Measurements from ENCODE around the gene GPR137C. TPM values are rescaled to one million over a fixed set of nuclear protein-coding genes. Genes with fewer than 3 reads are reported as not detected.

The GPR137C gene
- total and polyA plus RNA-seq, 2 of the 13 experiments (the other 11 are each of a cell fraction or from before 2014, with no cell fraction given), result 0.34 to 0.51 TPM

DNA sequence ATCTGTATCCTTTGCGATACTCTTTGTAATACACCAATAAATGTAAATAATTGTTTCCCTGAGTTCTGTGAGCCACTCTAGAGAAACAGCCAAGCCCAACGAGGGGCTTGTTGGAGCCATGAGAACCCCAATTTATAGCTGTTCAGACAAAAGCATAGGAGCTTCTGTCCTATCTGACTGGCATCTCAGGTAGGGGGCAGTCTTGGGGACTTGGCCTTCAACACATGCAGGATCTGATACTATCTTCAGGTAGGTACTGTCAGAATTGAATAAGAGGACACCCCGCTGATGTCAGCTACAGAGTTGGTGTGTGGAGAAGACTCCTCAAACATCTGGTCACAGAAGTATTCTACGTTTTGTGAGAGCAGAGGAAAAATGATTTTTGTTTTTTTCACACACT is 25.6 kb upstream of the GPR137C start:
- no peak; the same call in 2 of the 3 replicates for ATAC-seq
- H3K4me2 ChIP-seq (ENCODE audit: low read depth, low read length), result no peak overlapping the region
- no peak overlapping the region for H3K27ac ChIP-seq (ENCODE audit: extremely low read length, insufficient read depth, low read length)
- no peak for FAIRE-seq
- DNase-seq (ENCODE audit: low spot score), result no peak
- H3K27me3 ChIP-seq (ENCODE audit: control insufficient read depth in 1 of 2, insufficient read depth in 2 of 2, low read length in 2 of 2), result no peaks in the 10 kb centered on the region
- H2AFZ ChIP-seq (ENCODE audit: low read length), result no peak overlapping the region
- no peaks in the 10 kb centered on the region for H4K20me1 ChIP-seq (ENCODE audit: insufficient read depth, low read length)
- ChIA-PET POLR2A (no interaction called here), CTCF (ENCODE audit: low intra/inter-chr PET ratio, low total read pairs) (no interaction called here)
- H3K4me1 ChIP-seq (ENCODE audit: insufficient read depth, low read length), result no peaks in the 10 kb centered on the region
- no TSS peak for BruUV-seq (replicated peaks)
- H3K79me2 ChIP-seq (ENCODE audit: insufficient read depth, low read length), result no peaks in the 10 kb centered on the region
- H3K4me3 ChIP-seq (replicated peaks in 1 of 3; ENCODE audit: insufficient read depth in 1 of 3, low read depth in 2 of 3, low read length in 3 of 3), result no peak overlapping the region
- no peak overlapping the region for H3K9ac ChIP-seq (ENCODE audit: insufficient read depth, low read depth, low read length)
- H3K36me3 ChIP-seq (replicated peaks in 1 of 2; ENCODE audit: control insufficient read depth in 1 of 2, insufficient read depth in 2 of 2, low read length in 2 of 2), result no peaks in the 10 kb centered on the region; a peak in 1 of 5 replicates
- no peaks in the 10 kb centered on the region for H3K9me3 ChIP-seq (ENCODE audit: low read length)
- 99% methylated on average over 4 of the region's 4 CpGs for WGBS (ENCODE audit: low lambda C conversion rate)
- intact Hi-C loops (cut with micrococcal nuclease; ENCODE audit: unreplicated experiment) (no loop called here), in situ Hi-C loops (cut with HindIII; ENCODE audit: extremely low pct_ligation_motif_present, low pct_unique_long_range_greater_than_20kb) (no loop called here)
- TF ChIP-seq, protein P1, sequence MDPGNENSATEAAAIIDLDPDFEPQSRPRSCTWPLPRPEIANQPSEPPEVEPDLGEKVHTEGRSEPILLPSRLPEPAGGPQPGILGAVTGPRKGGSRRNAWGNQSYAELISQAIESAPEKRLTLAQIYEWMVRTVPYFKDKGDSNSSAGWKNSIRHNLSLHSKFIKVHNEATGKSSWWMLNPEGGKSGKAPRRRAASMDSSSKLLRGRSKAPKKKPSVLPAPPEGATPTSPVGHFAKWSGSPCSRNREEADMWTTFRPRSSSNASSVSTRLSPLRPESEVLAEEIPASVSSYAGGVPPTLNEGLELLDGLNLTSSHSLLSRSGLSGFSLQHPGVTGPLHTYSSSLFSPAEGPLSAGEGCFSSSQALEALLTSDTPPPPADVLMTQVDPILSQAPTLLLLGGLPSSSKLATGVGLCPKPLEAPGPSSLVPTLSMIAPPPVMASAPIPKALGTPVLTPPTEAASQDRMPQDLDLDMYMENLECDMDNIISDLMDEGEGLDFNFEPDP (CRISPR knock-in tag; conservative IDR thresholded peaks at IDR 0.05), result no peak
- TF ChIP-seq ARNT2 (CRISPR knock-in tag; IDR thresholded peaks at IDR 0.05; ENCODE audit: low read depth) (no peak), DPF2 (CRISPR knock-in tag; IDR thresholded peaks at IDR 0.05; ENCODE audit: borderline replicate concordance, low read depth) (no peak), ZNF562 (CRISPR knock-in tag; IDR thresholded peaks at IDR 0.05; ENCODE audit: borderline replicate concordance) (no peak), SAFB2 (CRISPR knock-in tag; IDR thresholded peaks at IDR 0.05; ENCODE audit: borderline replicate concordance, low read depth) (no peak), PHF21A (CRISPR knock-in tag; IDR thresholded peaks at IDR 0.05) (no peak), ZFP90 (CRISPR knock-in tag; IDR thresholded peaks at IDR 0.05; ENCODE audit: borderline replicate concordance) (no peak), ZNF543 (CRISPR knock-in tag; IDR thresholded peaks at IDR 0.05) (no peak), WIZ (CRISPR knock-in tag; IDR thresholded peaks at IDR 0.05) (no peak), MLLT10 (CRISPR knock-in tag; IDR thresholded peaks at IDR 0.05) (no peak), SSRP1 (CRISPR knock-in tag; IDR thresholded peaks at IDR 0.05) (no peak), ZNF251 (CRISPR knock-in tag; IDR thresholded peaks at IDR 0.05) (no peak), ZNF282 (IDR thresholded peaks at IDR 0.05; ENCODE audit: partially characterized antibody) (no peak)
- TF ChIP-seq, protein P2, sequence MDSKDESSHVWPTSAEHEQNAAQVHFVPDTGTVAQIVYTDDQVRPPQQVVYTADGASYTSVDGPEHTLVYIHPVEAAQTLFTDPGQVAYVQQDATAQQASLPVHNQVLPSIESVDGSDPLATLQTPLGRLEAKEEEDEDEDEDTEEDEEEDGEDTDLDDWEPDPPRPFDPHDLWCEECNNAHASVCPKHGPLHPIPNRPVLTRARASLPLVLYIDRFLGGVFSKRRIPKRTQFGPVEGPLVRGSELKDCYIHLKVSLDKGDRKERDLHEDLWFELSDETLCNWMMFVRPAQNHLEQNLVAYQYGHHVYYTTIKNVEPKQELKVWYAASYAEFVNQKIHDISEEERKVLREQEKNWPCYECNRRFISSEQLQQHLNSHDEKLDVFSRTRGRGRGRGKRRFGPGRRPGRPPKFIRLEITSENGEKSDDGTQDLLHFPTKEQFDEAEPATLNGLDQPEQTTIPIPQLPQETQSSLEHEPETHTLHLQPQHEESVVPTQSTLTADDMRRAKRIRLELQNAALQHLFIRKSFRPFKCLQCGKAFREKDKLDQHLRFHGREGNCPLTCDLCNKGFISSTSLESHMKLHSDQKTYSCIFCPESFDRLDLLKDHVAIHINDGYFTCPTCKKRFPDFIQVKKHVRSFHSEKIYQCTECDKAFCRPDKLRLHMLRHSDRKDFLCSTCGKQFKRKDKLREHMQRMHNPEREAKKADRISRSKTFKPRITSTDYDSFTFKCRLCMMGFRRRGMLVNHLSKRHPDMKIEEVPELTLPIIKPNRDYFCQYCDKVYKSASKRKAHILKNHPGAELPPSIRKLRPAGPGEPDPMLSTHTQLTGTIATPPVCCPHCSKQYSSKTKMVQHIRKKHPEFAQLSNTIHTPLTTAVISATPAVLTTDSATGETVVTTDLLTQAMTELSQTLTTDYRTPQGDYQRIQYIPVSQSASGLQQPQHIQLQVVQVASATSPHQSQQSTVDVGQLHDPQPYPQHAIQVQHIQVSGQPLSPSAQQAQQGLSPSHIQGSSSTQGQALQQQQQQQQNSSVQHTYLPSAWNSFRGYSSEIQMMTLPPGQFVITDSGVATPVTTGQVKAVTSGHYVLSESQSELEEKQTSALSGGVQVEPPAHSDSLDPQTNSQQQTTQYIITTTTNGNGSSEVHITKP (CRISPR knock-in tag; IDR thresholded peaks at IDR 0.05; ENCODE audit: low read depth), result no peak
- TF ChIP-seq, protein P3, sequence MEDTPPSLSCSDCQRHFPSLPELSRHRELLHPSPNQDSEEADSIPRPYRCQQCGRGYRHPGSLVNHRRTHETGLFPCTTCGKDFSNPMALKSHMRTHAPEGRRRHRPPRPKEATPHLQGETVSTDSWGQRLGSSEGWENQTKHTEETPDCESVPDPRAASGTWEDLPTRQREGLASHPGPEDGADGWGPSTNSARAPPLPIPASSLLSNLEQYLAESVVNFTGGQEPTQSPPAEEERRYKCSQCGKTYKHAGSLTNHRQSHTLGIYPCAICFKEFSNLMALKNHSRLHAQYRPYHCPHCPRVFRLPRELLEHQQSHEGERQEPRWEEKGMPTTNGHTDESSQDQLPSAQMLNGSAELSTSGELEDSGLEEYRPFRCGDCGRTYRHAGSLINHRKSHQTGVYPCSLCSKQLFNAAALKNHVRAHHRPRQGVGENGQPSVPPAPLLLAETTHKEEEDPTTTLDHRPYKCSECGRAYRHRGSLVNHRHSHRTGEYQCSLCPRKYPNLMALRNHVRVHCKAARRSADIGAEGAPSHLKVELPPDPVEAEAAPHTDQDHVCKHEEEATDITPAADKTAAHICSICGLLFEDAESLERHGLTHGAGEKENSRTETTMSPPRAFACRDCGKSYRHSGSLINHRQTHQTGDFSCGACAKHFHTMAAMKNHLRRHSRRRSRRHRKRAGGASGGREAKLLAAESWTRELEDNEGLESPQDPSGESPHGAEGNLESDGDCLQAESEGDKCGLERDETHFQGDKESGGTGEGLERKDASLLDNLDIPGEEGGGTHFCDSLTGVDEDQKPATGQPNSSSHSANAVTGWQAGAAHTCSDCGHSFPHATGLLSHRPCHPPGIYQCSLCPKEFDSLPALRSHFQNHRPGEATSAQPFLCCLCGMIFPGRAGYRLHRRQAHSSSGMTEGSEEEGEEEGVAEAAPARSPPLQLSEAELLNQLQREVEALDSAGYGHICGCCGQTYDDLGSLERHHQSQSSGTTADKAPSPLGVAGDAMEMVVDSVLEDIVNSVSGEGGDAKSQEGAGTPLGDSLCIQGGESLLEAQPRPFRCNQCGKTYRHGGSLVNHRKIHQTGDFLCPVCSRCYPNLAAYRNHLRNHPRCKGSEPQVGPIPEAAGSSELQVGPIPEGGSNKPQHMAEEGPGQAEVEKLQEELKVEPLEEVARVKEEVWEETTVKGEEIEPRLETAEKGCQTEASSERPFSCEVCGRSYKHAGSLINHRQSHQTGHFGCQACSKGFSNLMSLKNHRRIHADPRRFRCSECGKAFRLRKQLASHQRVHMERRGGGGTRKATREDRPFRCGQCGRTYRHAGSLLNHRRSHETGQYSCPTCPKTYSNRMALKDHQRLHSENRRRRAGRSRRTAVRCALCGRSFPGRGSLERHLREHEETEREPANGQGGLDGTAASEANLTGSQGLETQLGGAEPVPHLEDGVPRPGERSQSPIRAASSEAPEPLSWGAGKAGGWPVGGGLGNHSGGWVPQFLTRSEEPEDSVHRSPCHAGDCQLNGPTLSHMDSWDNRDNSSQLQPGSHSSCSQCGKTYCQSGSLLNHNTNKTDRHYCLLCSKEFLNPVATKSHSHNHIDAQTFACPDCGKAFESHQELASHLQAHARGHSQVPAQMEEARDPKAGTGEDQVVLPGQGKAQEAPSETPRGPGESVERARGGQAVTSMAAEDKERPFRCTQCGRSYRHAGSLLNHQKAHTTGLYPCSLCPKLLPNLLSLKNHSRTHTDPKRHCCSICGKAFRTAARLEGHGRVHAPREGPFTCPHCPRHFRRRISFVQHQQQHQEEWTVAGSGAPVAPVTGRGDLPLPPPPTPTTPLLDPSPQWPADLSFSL (CRISPR knock-in tag; IDR thresholded peaks at IDR 0.05), result no peak

Measured in HepG2 (cell line).